ENCODE data around the gene NBEAL2.

NBEAL2 gene

GRCh38 chr3:46957092-46957820 lies 22.2 kb upstream of the NBEAL2 start:
- no peak overlapping the region for H3K4me3 ChIP-seq (ENCODE audit: low read depth, low read length)
- no peak for TF ChIP-seq CTCF (IDR thresholded peaks at IDR 0.05; ENCODE audit: borderline replicate concordance, insufficient read depth, low read depth, low read length)

GRCh38 chr3:46958467-46959160 lies 20.9 kb upstream of the NBEAL2 start:
- no peak for TF ChIP-seq CTCF (IDR thresholded peaks at IDR 0.05; ENCODE audit: borderline replicate concordance, insufficient read depth, low read depth, low read length)
- no peak overlapping the region for H3K4me3 ChIP-seq (ENCODE audit: low read depth, low read length)

GRCh38 chr3:46959161-46959511 lies 20.3 kb upstream of the NBEAL2 start:
- no peak for TF ChIP-seq CTCF (IDR thresholded peaks at IDR 0.05; ENCODE audit: borderline replicate concordance, insufficient read depth, low read depth, low read length)

GRCh38 chr3:46960081-46960701 lies 19.3 kb upstream of the NBEAL2 start:
- no peak for TF ChIP-seq CTCF (IDR thresholded peaks at IDR 0.05; ENCODE audit: borderline replicate concordance, insufficient read depth, low read depth, low read length)
- no peak overlapping the region for H3K4me3 ChIP-seq (ENCODE audit: low read depth, low read length)

More at GRCh38 chr3:46959161-46959511, 20.3 kb upstream of the NBEAL2 start:
- H3K4me3 ChIP-seq (ENCODE audit: low read depth, low read length), result no peak overlapping the region

GRCh38 chr3:46960835-46961234 lies 18.6 kb upstream of the NBEAL2 start:
- no peak for TF ChIP-seq CTCF (IDR thresholded peaks at IDR 0.05; ENCODE audit: borderline replicate concordance, insufficient read depth, low read depth, low read length)
- H3K4me3 ChIP-seq (ENCODE audit: low read depth, low read length), result no peak overlapping the region

GRCh38 chr3:46962427-46962826 lies 17.0 kb upstream of the NBEAL2 start:
- TF ChIP-seq CTCF (IDR thresholded peaks at IDR 0.05; ENCODE audit: borderline replicate concordance, insufficient read depth, low read depth, low read length), result no peak
- H3K4me3 ChIP-seq (ENCODE audit: low read depth, low read length), result no peak overlapping the region

All from GM12875 (cell line).